Panc1 (cell line): Measurements from ENCODE around the gene GPATCH3. TPM values are rescaled to one million over a fixed set of nuclear protein-coding genes. Genes with fewer than 3 reads are reported as not detected.

Source experiments
- ATAC-seq: fragments of 200-7000 bp; cut with Tn5 transposase; 2 replicates; pipeline ENCODE4 v1.9.1; 2020; ENCODE audit warnings: mild to moderate bottlenecking, moderate library complexity
- BruUV-seq: library from RNA; stranded (reverse); fragments of 400-500 nt; replicated peaks from 2 replicates; lab custom pipeline; 2021; lab: Mats Ljungman, UMichigan
- CTCF ChIA-PET: fragments of 300-600 bp; sonication (Branson Sonifier 250); formaldehyde crosslinking; loops from one replicate; lab custom pipeline; 2022; ENCODE audit warnings: antibody characterized with exemption; lab: Charles Lee
- POLR2A ChIA-PET: fragments of 300-600 bp; sonication (Branson Sonifier 250); formaldehyde crosslinking; loops from one replicate; lab custom pipeline; 2022; ENCODE audit warnings: antibody characterized with exemption; lab: Charles Lee
- DNase-seq: peaks from one replicate; pipeline ENCODE4 v3.0.0-alpha.2; 2010; ENCODE audit warnings: low read depth, low spot score
- H3K27ac ChIP-seq: 2 replicates; pipeline ENCODE4 v1.5.1; 2011; ENCODE audit warnings: mild to moderate bottlenecking, low read length, inconsistent platforms
- H3K27me3 ChIP-seq: fragments of 200-500 bp; sonication (Bioruptor generic); 2 replicates; pipeline ENCODE4 v1.6.0; 2014; ENCODE audit warnings: low read length, inconsistent platforms; ENCODE audit not compliant: control insufficient read depth, insufficient read depth
- H3K36me3 ChIP-seq: fragments of 200-500 bp; sonication (Bioruptor generic); 2 replicates; pipeline ENCODE4 v1.5.1; 2014; ENCODE audit warnings: inconsistent platforms, mild to moderate bottlenecking, low read length, moderate library complexity; ENCODE audit not compliant: control insufficient read depth, insufficient read depth
- H3K4me1 ChIP-seq: 2 replicates; pipeline ENCODE4 v1.5.1; 2011; ENCODE audit warnings: inconsistent platforms, mild to moderate bottlenecking, low read length, moderate library complexity; ENCODE audit not compliant: control insufficient read depth, insufficient read depth
- H3K4me3 ChIP-seq, 2 experiments: 2 replicates each; pipeline ENCODE4 v1.5.1; 2011 to 2012; ENCODE audit warnings: low read depth in 2 of 2, low read length in 2 of 2, mild to moderate bottlenecking in 2 of 2, inconsistent platforms in 1 of 2, moderate library complexity in 1 of 2
- H3K9me3 ChIP-seq: fragments of 200-500 bp; sonication (Bioruptor generic); 2 replicates; pipeline ENCODE4 v1.5.1; 2014; ENCODE audit warnings: low read depth, mild to moderate bottlenecking, inconsistent platforms, low read length, moderate library complexity; ENCODE audit not compliant: control insufficient read depth, insufficient read depth
- CTCF ChIP-seq: fragments of 450-650 bp; IDR thresholded peaks from 2 replicates; pipeline ENCODE4 v1.5.1; 2017; ENCODE audit warnings: mild to moderate bottlenecking
- POLR2AphosphoS5 ChIP-seq: IDR thresholded peaks from 2 replicates; pipeline ENCODE4 v1.6.1; 2012; ENCODE audit warnings: mild to moderate bottlenecking, low read depth, low read length, moderate library complexity
- REST ChIP-seq, 2 experiments: IDR thresholded peaks; 2 replicates each; pipeline ENCODE4 v1.6.1; 2011 to 2012; ENCODE audit warnings: low read depth in 2 of 2, control low read depth in 1 of 2, low read length in 1 of 2, mild to moderate bottlenecking in 1 of 2, moderate library complexity in 1 of 2; ENCODE audit not compliant: insufficient read depth in 1 of 2
- SIN3A ChIP-seq: IDR thresholded peaks from 2 replicates; pipeline ENCODE4 v1.6.1; 2012; ENCODE audit warnings: low read depth, mild to moderate bottlenecking, low read length, moderate library complexity, borderline replicate concordance; ENCODE audit not compliant: insufficient read depth
- TCF7L2 ChIP-seq: IDR thresholded peaks from 2 replicates; pipeline ENCODE4 v1.6.1; 2011; ENCODE audit warnings: mild to moderate bottlenecking, low read depth, low read length, inconsistent platforms
- in situ Hi-C: cut with HindIII; loops from 2 replicates; pipeline ENCODE4 v1.10.0; 2016; ENCODE audit warnings: low sequenced_read_pairs, low pct_unique_long_range_greater_than_20kb
- intact Hi-C: fragments of 100-400 bp; cut with micrococcal nuclease; formaldehyde crosslinking; loops from one replicate; pipeline ENCODE4 v1.10.0; 2022; ENCODE audit not compliant: unreplicated experiment
- total RNA-seq: library from RNA; stranded (reverse); gene quantifications from one replicate; pipeline ENCODE4 v1.2.1, GENCODE V29; 2021; ENCODE audit not compliant: unreplicated experiment

GPATCH3 gene
- total RNA-seq, 1 experiment from 2014 or later: 29.7 TPM

GRCh38 chr1:26894263-26894662 lies 6.0 kb downstream of the GPATCH3 start:
- ChIA-PET CTCF (no interaction called here), POLR2A (interaction anchor here (0.6 kb wide), 1 partner anchor 12 kb away, joined by 4 read pairs; no protein-coding TSS in a partner anchor)
- no peak overlapping the region for H3K4me3 ChIP-seq
- H3K27ac ChIP-seq: peak overlapping the region; percentile 54; the same call in 1 of the 2 replicates
- no peak for ATAC-seq
- H3K4me1 ChIP-seq: peaks cover 18% of the 10 kb centered on the region
- intact Hi-C loops (no loop called here), in situ Hi-C loops (no loop called here)
- H3K27me3 ChIP-seq: no peaks in the 10 kb centered on the region
- TF ChIP-seq SIN3A: no peak
- TF ChIP-seq REST (IDR thresholded peaks at IDR 0.05; ENCODE audit: insufficient read depth in 1 of 2, low read depth in 2 of 2, low read length in 1 of 2): no peak
- no peak for TF ChIP-seq CTCF
- no peak for TF ChIP-seq POLR2AphosphoS5
- no peak for TF ChIP-seq TCF7L2
- no peaks in the 10 kb centered on the region for H3K9me3 ChIP-seq
- no peak for DNase-seq
- BruUV-seq: no TSS peak
- peaks cover 9% of the 10 kb centered on the region; the same call in 1 of the 2 replicates for H3K36me3 ChIP-seq

- Histone ChIP-seq H3K4me1 (peaks cover 17% of the 10 kb centered on the region), H3K36me3 (peaks cover 20% of the 10 kb centered on the region), H3K27ac (peak overlapping the region; percentile 95), H3K4me3 (peak overlapping the region; percentile 82 to 95), H3K9me3 (no peaks in the 10 kb centered on the region), H3K27me3 (no peaks in the 10 kb centered on the region)
- BruUV-seq: no TSS peak
- in situ Hi-C loops: no loop called here
- ChIA-PET POLR2A (interaction anchor here (0.6 kb wide), 3 partner anchors 124 to 718 kb away, joined by 4 to 13 read pairs (median 6); no protein-coding TSS in a partner anchor), CTCF (no interaction called here)
- intact Hi-C loops: no loop called here
- DNase-seq (no peak), ATAC-seq (peak; percentile 73)
- TF ChIP-seq TCF7L2 (no peak), SIN3A (no peak), POLR2AphosphoS5 (no peak; the same call in 1 of the 2 replicates), REST (IDR thresholded peaks at IDR 0.05; ENCODE audit: insufficient read depth in 1 of 2, low read depth in 2 of 2, low read length in 1 of 2) (no peak), CTCF (no peak)
Measured at GRCh38 chr1:26890467-26890796, 9.8 kb downstream of the GPATCH3 start.
